IMR-90 (cell line): ENCODE results near the gene GNG12. TPM values are rescaled to one million over a fixed set of nuclear protein-coding genes. Genes with fewer than 3 reads are reported as not detected.

Experiments used
- microRNA-seq, 2 experiments: library from miRNA; stranded (forward) in 1 of 2; unstranded in 1 of 2; fragments of 10-50 nt in 1 of 2; fragments of <30 nt in 1 of 2; gene quantifications in 1 of 2; microRNA quantifications in 1 of 2; one replicate each; pipeline versions ENCODE3 to v1.1.0; 2013 to 2020; ENCODE audit not compliant: insufficient read depth in 1 of 2, insufficient read length in 1 of 2, unreplicated experiment in 1 of 2
- polyA plus RNA-seq, 3 experiments: library from polyadenylated mRNA; depleted of rRNA; stranded (reverse); fragments of >200 nt; gene quantifications; 2 replicates each; pipeline ENCODE4 v1.2.3, GENCODE V29; 2012; ENCODE audit warnings: low replicate concordance in 1 of 3
- small RNA-seq, 5 experiments: library from RNA; depleted of rRNA; stranded (forward); fragments of <200 nt; gene quantifications; one replicate each; pipeline ENCODE3, GENCODE V24; 2012
- total RNA-seq: library from RNA; depleted of rRNA; stranded (reverse); fragments of >200 nt; gene quantifications from 2 replicates; pipeline ENCODE4 v1.2.3, GENCODE V29; 2012; rRNA removed

GNG12 gene
- total and polyA plus RNA-seq, 2 of the 4 experiments (the other 2 are of a cell fraction), result 92.3 to 132 TPM

Small RNA genes lying within 50 kb of the gene (microRNA-seq; reads per million reads assigned to microRNA genes)
- gene RN7SL392P (ENCODE audit: insufficient read depth, insufficient read length) (not detected), gene RNU7-80P (ENCODE audit: insufficient read depth, insufficient read length) (not detected)

Small RNA genes lying within 50 kb of the gene (small RNA-seq; reads per million reads assigned to genes)
- gene RN7SL392P, result 0 reads per million in 5 experiments
- gene RNU7-80P, result 0 to 1.2 (median 0) reads per million in 5 experiments

Other genes with a start within 250 kb of the GNG12 start
- gene GADD45A, start 148.3 kb downstream of the GNG12 start, total RNA-seq, result 10.9 and 16.7 TPM in 2 replicates
- 114 and 129 TPM in 2 replicates for gene GADD45A, start 148.3 kb downstream of the GNG12 start, polyA plus RNA-seq (2012; rRNA removed)
- 8.3 and 8.6 TPM in 2 replicates for gene DIRAS3, start 217.2 kb upstream of the GNG12 start, total RNA-seq
- gene DIRAS3, start 217.2 kb upstream of the GNG12 start, polyA plus RNA-seq (2012; rRNA removed), result 14.5 and 14.6 TPM in 2 replicates